Liver (tissue), 9 donors: ENCODE results near the gene SIRT4. TPM values are rescaled to one million over a fixed set of nuclear protein-coding genes. Genes with fewer than 3 reads are reported as not detected.

ENCODE experiments used
- DNase-seq: peaks from one replicate; pipeline ENCODE4 v3.0.0-alpha.2; 2017; ENCODE audit warnings: low spot score
- H3K27ac ChIP-seq, 2 donors: one replicate each; pipeline ENCODE4 v1.7.0; 2013; ENCODE audit warnings: inconsistent platforms in 2 of 2, low read length in 2 of 2, control low read depth in 1 of 2, low read depth in 1 of 2, mild to moderate bottlenecking in 1 of 2
- H3K27me3 ChIP-seq, 4 donors: one replicate each; pipeline versions ENCODE4 v1.6.1 to v1.7.0; 2013; ENCODE audit warnings: low read length in 3 of 4, inconsistent platforms in 1 of 4, mild to moderate bottlenecking in 1 of 4, moderate library complexity in 1 of 4; ENCODE audit not compliant: control insufficient read depth in 4 of 4, insufficient read depth in 4 of 4
- H3K36me3 ChIP-seq, 4 donors: one replicate each; pipeline versions ENCODE4 v1.6.1 to v1.7.0; 2013; ENCODE audit warnings: low read length in 3 of 4, mild to moderate bottlenecking in 3 of 4, low read depth in 1 of 4, moderate library complexity in 1 of 4; ENCODE audit not compliant: control insufficient read depth in 4 of 4, insufficient read depth in 3 of 4
- H3K4me1 ChIP-seq, 4 donors: one replicate each; pipeline versions ENCODE4 v1.6.1 to v1.7.0; 2013; ENCODE audit warnings: low read length in 3 of 4, mild to moderate bottlenecking in 3 of 4, moderate library complexity in 1 of 4; ENCODE audit not compliant: control insufficient read depth in 4 of 4, insufficient read depth in 4 of 4
- H3K4me3 ChIP-seq, 3 donors: one replicate each; pipeline versions ENCODE4 v1.6.1 to v1.7.0; 2013; ENCODE audit warnings: low read length in 3 of 3, control low read depth in 1 of 3, low read depth in 1 of 3, mild to moderate bottlenecking in 1 of 3
- H3K9ac ChIP-seq, 2 donors: one replicate each; pipeline ENCODE4 v1.7.0; 2013; ENCODE audit warnings: low read length in 2 of 2, mild to moderate bottlenecking in 2 of 2, moderate library complexity in 2 of 2, control low read depth in 1 of 2, low read depth in 1 of 2
- H3K9me3 ChIP-seq, 4 donors: one replicate each; pipeline versions ENCODE4 v1.6.1 to v1.7.0; 2013; ENCODE audit warnings: low read length in 3 of 4; ENCODE audit not compliant: control insufficient read depth in 4 of 4
- CTCF ChIP-seq: fragments of 150-350 bp; IDR thresholded peaks from 2 replicates; pipeline ENCODE4 v1.5.1; 2017; ENCODE audit warnings: improper control_type of control experiment, low read depth, low read length; ENCODE audit not compliant: missing input control
- EGR1 ChIP-seq, 2 donors: IDR thresholded peaks; 2 replicates each; pipeline ENCODE4 v1.6.1; 2016 to 2018; ENCODE audit warnings: antibody characterized with exemption in 2 of 2, low read depth in 2 of 2
- FOXA1 ChIP-seq: IDR thresholded peaks from 2 replicates; pipeline ENCODE4 v1.6.1; 2016; ENCODE audit warnings: antibody characterized with exemption
- FOXA2 ChIP-seq: IDR thresholded peaks from 2 replicates; pipeline ENCODE4 v1.6.1; 2016; ENCODE audit warnings: antibody characterized with exemption
- GABPA ChIP-seq, 2 donors: IDR thresholded peaks in 1 of 2; conservative IDR thresholded peaks in 1 of 2; 2 replicates each; pipeline ENCODE4 v1.6.1; 2016; ENCODE audit warnings: antibody characterized with exemption in 2 of 2, mild to moderate bottlenecking in 1 of 2, moderate library complexity in 1 of 2
- HNF4A ChIP-seq, 2 donors: conservative IDR thresholded peaks; 2 replicates each; pipeline ENCODE4 v1.6.1; 2016; ENCODE audit warnings: antibody characterized with exemption in 2 of 2, mild to moderate bottlenecking in 2 of 2
- HNF4G ChIP-seq: IDR thresholded peaks from 2 replicates; pipeline ENCODE4 v1.6.1; 2016; ENCODE audit warnings: antibody characterized with exemption
- JUND ChIP-seq, 2 donors: IDR thresholded peaks; 2 replicates each; pipeline ENCODE4 v1.6.1; 2016; ENCODE audit warnings: antibody characterized with exemption in 2 of 2
- MAX ChIP-seq: IDR thresholded peaks from 2 replicates; pipeline ENCODE4 v1.6.1; 2016; ENCODE audit warnings: antibody characterized with exemption
- NR2F2 ChIP-seq: IDR thresholded peaks from 2 replicates; pipeline ENCODE4 v1.6.1; 2016; ENCODE audit warnings: antibody characterized with exemption
- RAD21 ChIP-seq, 2 donors: IDR thresholded peaks; 2 replicates each; pipeline ENCODE4 v1.6.1; 2016; ENCODE audit warnings: antibody characterized with exemption in 2 of 2, mild to moderate bottlenecking in 2 of 2
- REST ChIP-seq: IDR thresholded peaks from 2 replicates; pipeline ENCODE4 v1.6.1; 2016; ENCODE audit warnings: antibody characterized with exemption, mild to moderate bottlenecking
- RXRA ChIP-seq, 2 donors: IDR thresholded peaks; 2 replicates each; pipeline ENCODE4 v1.6.1; 2017 to 2018; ENCODE audit warnings: antibody characterized with exemption in 2 of 2, mild to moderate bottlenecking in 1 of 2
- SP1 ChIP-seq: IDR thresholded peaks from 2 replicates; pipeline ENCODE4 v1.6.1; 2018; ENCODE audit warnings: antibody characterized with exemption, mild to moderate bottlenecking
- TAF1 ChIP-seq: conservative IDR thresholded peaks from 2 replicates; pipeline ENCODE4 v1.6.1; 2016; ENCODE audit warnings: antibody characterized with exemption, mild to moderate bottlenecking
- YY1 ChIP-seq: IDR thresholded peaks from 2 replicates; pipeline ENCODE4 v1.6.1; 2016; ENCODE audit warnings: antibody characterized with exemption, mild to moderate bottlenecking
- ZBTB33 ChIP-seq: IDR thresholded peaks from 2 replicates; pipeline ENCODE4 v1.6.1; 2016; ENCODE audit warnings: antibody characterized with exemption
- WGBS: extraction: QIAGEN DNeasy Blood & Tissue Kit; methylation state at CpG from one replicate; pipeline ENCODE4 v1.1.7; 2013; 5-methylcytosine and 5-hydroxymethylcytosine counted together
- polyA plus RNA-seq, 2 donors: library from polyadenylated mRNA; stranded (reverse) in 1 of 2; unstranded in 1 of 2; fragments of 200-250 nt in 1 of 2; fragments of >200 nt in 1 of 2; fragmentation: Nextera tagmentation in 1 of 2; extraction: Ambion mirVana in 1 of 2; gene quantifications; one replicate each; pipeline versions ENCODE4 v1.2.1 to v1.2.3, GENCODE V29; 2013 to 2015
- total RNA-seq, 2 donors: library from RNA; depleted of rRNA; stranded (reverse); fragments of >200 nt; gene quantifications; one replicate each; pipeline ENCODE4 v1.2.3, GENCODE V29; 2014
- donor health status: healthy.
- donor health status: healthy.
- donor health status: healthy.
- donor health status: healthy.
- donor health status: healthy.

The SIRT4 gene
- total and polyA plus RNA-seq, 4 donors: 1.6 to 4.2 (median 1.9) TPM

- peaks cover 2 to 21% (median 10%) of the 10 kb centered on the region in 4 donors for H3K4me1 ChIP-seq
- H3K4me3 ChIP-seq: no peak overlapping the region
- 92% methylated on average over 5 of the region's 5 CpGs for WGBS
Measured at GRCh38 chr12:120258323-120258896, 43.7 kb upstream of the SIRT4 start.

GRCh38 chr12:120259418-120260202 is 42.5 kb upstream of the SIRT4 start:
- DNase-seq: no peak
- Histone ChIP-seq H3K9me3 (no peaks in the 10 kb centered on the region), H3K4me1 (peaks cover 2 to 33% (median 21%) of the 10 kb centered on the region in 4 donors), H3K27ac (no peak overlapping the region), H3K27me3 (no peaks in the 10 kb centered on the region), H3K4me3 (no peak overlapping the region), H3K36me3 (peaks cover 0 to 4% (median 2%) of the 10 kb centered on the region in 4 donors), H3K9ac (no peak overlapping the region)
- 89% methylated on average over 8 of the region's 8 CpGs for WGBS
- TF ChIP-seq RXRA (IDR thresholded peaks at IDR 0.05) (no peak), EGR1 (IDR thresholded peaks at IDR 0.05; ENCODE audit: low read depth in 2 of 2) (no peak), TAF1 (no peak), NR2F2 (no peak), RAD21 (IDR thresholded peaks at IDR 0.05) (no peak), YY1 (no peak), FOXA2 (no peak), HNF4A (conservative IDR thresholded peaks at IDR 0.05) (no peak), SP1 (no peak), CTCF (no peak), ZBTB33 (no peak)

More at GRCh38 chr12:120258323-120258896, 43.7 kb upstream of the SIRT4 start:
- Histone ChIP-seq H3K36me3 (peaks cover 0 to 4% (median 2%) of the 10 kb centered on the region in 4 donors), H3K9me3 (no peaks in the 10 kb centered on the region), H3K9ac (no peak overlapping the region), H3K27ac (no peak overlapping the region), H3K27me3 (no peaks in the 10 kb centered on the region)
- DNase-seq: no peak
- TF ChIP-seq GABPA (IDR thresholded peaks at IDR 0.05 in 1 of 2, conservative IDR thresholded peaks at IDR 0.05 in 1 of 2): no peak

GRCh38 chr12:120260607-120261006 is 41.5 kb upstream of the SIRT4 start:
- Histone ChIP-seq H3K4me3 (no peak overlapping the region), H3K27ac (no peak overlapping the region), H3K9ac (no peak overlapping the region), H3K9me3 (no peaks in the 10 kb centered on the region), H3K4me1 (peaks cover 4 to 38% (median 25%) of the 10 kb centered on the region in 4 donors), H3K27me3 (no peaks in the 10 kb centered on the region), H3K36me3 (no peaks in the 10 kb centered on the region)
- WGBS: 94% methylated on average over 5 of the region's 5 CpGs
- no peak for DNase-seq
- TF ChIP-seq ZBTB33 (no peak), RXRA (IDR thresholded peaks at IDR 0.05) (no peak), JUND (IDR thresholded peaks at IDR 0.05) (no peak), REST (no peak), GABPA (IDR thresholded peaks at IDR 0.05 in 1 of 2, conservative IDR thresholded peaks at IDR 0.05 in 1 of 2) (no peak), HNF4G (no peak), MAX (no peak), NR2F2 (no peak), FOXA1 (no peak), EGR1 (IDR thresholded peaks at IDR 0.05; ENCODE audit: low read depth in 2 of 2) (no peak), TAF1 (no peak)
